Glomerular visceral epithelial cell (primary cell): ENCODE data around the gene IFITM1.
A peak's percentile ranks its signal among the peaks of the same experiment; 100 is the strongest.
"Not testable (repeated sequence)": the region's sequence is repeated elsewhere in the genome, so short reads cannot be mapped to it uniquely, and the experiment has no call there.

Source experiments
- DNase-seq: peaks from one replicate; pipeline ENCODE4 v3.0.0-alpha.2; 2016; ENCODE audit errors: extremely low spot score

Gene IFITM1

GRCh38 chr11:344836-345578 is 31.2 kb downstream of the IFITM1 start:
- DNase-seq: no peak

- no peak for DNase-seq
These were observed 32.7 kb downstream of the IFITM1 start for GRCh38 chr11:346529-346928.

GRCh38 chr11:349270-349954 is 35.6 kb downstream of the IFITM1 start:
- not testable (repeated sequence) for DNase-seq

- not testable (repeated sequence) for DNase-seq
These were observed 36.3 kb downstream of the IFITM1 start for GRCh38 chr11:350033-350722.

- no peak for DNase-seq
These were observed 36.9 kb downstream of the IFITM1 start for GRCh38 chr11:350723-351255.

GRCh38 chr11:351411-351810 is 37.6 kb downstream of the IFITM1 start:
- DNase-seq: no peak

- no peak for DNase-seq
These were observed 38.7 kb downstream of the IFITM1 start for GRCh38 chr11:352456-353031.

- DNase-seq: no peak
These were observed 39.5 kb downstream of the IFITM1 start for GRCh38 chr11:353179-353873.

- DNase-seq: peak; percentile 93
These were observed 42.0 kb downstream of the IFITM1 start for GRCh38 chr11:355581-356458.

GRCh38 chr11:356610-357009 is 42.8 kb downstream of the IFITM1 start:
- DNase-seq: no peak

GRCh38 chr11:357582-357981 is 43.7 kb downstream of the IFITM1 start:
- no peak for DNase-seq

- no peak for DNase-seq
These were observed 44.4 kb downstream of the IFITM1 start for GRCh38 chr11:358129-358800.

- peak; percentile 37 for DNase-seq
These were observed 45.4 kb downstream of the IFITM1 start for GRCh38 chr11:359181-359714.

- DNase-seq: no peak
These were observed 46.8 kb downstream of the IFITM1 start for GRCh38 chr11:360326-361280.

- DNase-seq: no peak
These were observed 49.0 kb downstream of the IFITM1 start for GRCh38 chr11:362642-363442.

GRCh38 chr11:363443-363805 is 49.6 kb downstream of the IFITM1 start:
- DNase-seq: not testable (repeated sequence)

GRCh38 chr11:363948-364761 is 50.3 kb downstream of the IFITM1 start:
- DNase-seq: peak; percentile 42
